GM19452 (cell line): ENCODE results near the gene LINGO4.

ENCODE experiments used
- ATAC-seq: cut with Tn5 transposase; IDR thresholded peaks from one replicate; pipeline ENCODE4 v1.9.1; 2021; ENCODE audit not compliant: unreplicated experiment

LINGO4 gene

DNA sequence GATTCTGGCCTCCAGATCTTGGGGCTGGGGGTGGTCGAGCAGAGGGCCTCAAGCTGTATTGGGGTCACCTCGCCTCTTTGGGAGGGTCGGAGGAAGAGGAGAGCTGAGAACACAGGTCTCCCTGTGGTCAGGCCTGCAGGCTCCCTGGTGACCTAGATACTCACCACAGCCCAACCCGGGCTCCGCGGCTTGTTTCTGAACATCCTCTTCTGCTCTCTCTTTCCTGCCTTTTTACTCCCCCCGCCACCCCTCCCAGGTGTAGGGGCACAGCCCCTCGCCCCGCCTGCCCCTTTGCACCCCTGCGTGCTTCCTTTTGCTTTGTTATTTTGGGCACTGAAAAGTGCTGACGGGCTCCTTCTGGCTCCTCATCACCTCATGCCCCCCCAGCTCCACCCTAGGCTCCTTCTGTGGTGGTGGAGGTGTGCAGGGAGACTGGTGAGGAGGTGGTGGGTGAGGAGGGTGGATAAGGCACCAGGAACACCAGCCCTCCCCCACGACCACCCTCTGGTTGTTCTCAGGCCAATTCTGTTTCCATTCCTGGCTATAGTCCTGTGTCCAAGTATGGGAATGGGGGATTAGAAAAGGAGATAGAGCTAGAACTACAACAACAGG lies 10.6 kb upstream of the LINGO4 start:
- no peak for ATAC-seq

- no peak for ATAC-seq
Measured at GRCh38 chr1:151814971-151815545, 9.8 kb upstream of the LINGO4 start.

- no peak for ATAC-seq
Measured at GRCh38 chr1:151814426-151814825, 9.2 kb upstream of the LINGO4 start.

- no peak for ATAC-seq
Measured at GRCh38 chr1:151813271-151813977, 8.2 kb upstream of the LINGO4 start.

- ATAC-seq = no peak
Measured at GRCh38 chr1:151811181-151811580, 6.0 kb upstream of the LINGO4 start.

DNA sequence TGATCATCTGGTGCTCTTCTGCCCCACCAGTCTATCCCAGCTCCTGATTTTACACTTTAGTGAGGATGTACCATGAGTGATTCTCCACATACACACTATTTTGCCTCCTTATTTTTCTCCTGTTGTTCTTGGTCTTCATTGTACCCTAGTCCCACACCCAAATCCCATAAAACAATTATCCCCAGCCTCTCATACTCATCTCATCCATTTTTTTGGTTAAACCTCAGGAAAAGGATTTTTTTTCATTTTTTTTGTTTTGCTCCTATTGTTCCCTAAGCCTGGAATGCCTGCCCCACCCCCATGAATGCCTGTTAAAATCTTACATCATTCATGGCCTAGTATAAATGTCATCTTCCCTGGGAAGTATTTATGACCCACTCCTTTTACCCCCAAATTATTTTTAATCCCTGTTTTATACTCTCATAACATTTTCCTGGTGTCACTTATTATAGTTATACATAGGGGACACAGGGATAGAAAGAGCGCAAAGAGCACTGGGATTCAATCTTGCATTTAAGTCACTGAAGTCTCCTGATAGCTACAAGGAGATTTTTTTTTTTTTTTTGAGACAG lies 4.9 kb upstream of the LINGO4 start:
- no peak for ATAC-seq

DNA sequence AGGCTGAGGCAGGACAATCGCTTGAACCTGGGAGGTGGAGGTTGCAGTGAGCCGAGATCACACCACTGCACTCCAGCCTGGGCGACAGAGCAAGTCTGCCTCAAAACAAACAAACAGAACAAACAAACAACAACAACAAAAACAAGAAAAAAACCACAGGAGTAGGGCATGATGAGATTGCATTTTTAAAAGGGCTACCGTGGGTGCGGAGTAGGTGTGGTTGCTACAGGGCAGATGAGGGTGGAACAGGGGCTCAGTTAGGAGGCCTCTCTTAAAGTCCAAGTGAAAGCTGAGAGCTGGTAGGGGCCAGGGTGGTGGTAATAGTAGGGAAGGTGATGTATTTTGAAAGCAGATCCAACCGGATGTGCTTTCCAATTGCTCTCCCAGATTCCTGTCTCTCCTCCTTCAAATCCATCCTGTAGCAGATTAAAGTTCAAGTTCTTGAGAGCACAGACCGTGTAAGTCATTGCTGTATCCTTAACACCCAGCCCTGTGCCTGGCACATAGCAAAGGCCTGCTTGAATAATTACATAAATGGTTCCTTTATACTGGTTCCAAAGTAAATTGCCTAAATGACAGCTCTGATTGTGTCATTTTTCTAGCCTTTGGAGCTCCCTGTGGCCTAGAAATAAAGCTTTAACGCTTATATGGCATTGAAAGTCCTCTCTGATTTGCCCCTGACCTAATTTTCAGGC lies 4.2 kb upstream of the LINGO4 start:
- no peak for ATAC-seq

GRCh38 chr1:151807766-151808165 lies 2.5 kb upstream of the LINGO4 start:
- ATAC-seq = no peak

- no peak for ATAC-seq
Measured at GRCh38 chr1:151807131-151807530, 1.9 kb upstream of the LINGO4 start.

DNA sequence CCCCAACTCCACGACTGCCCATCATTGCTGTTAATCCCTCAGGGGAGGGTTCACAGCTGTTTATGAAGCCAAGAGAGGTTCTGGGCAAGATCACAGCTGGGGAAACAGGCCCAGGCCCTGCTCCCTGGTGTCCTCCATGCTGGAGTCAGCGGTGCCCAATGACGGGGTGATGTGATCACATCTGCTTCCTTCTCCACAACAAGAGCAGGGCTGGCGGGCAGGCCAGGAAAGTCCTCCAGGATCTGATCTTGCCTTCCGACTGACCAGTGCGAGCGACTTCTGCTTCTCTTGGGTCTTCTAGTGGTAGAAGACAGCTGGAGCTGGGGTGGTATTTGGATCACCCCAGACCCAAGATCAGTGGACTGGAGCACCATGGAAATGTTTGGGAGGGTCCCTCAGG lies 951 bp upstream of the LINGO4 start:
- no peak for ATAC-seq

DNA sequence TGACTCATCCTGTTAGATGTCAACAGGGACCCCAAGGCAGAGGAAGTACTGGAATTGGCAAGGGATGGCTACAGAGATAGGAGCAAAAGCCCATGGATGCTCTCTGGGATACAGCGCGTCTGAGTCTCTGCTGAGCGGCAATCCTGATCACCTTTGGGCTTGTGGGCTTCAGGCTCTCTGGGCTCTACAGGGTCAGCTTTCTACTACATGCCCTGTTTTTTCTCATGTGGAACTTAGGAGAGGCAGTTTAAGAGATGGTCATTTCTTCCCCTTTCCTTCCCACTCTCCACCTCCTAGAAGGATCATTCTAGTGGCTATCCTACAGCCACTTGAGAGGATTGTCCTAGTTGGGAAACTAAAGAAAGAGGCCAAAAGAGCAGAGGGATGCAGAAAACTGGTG lies 1.3 kb downstream of the LINGO4 start:
- ATAC-seq = no peak

DNA sequence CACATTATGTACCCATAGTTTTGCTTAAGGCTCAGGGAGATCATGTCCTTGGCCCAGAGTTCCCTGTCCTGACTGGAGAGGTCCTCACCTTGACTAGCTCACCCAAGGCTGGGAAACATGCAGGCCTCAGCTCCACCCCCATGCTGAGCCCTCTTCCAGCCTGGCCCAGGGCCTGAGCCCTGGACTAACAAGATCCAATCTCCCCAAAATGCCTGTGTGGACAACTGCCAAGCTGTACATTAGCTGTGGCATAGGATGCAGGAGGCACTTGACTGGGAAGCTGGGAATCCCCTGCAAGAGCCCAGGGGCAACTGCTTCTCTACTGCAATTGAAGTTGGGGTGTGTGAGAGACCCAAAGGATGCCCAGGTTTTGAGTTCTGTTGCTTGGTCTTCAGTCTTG lies 2.1 kb downstream of the LINGO4 start:
- ATAC-seq = no peak

- no peak for ATAC-seq
Measured at GRCh38 chr1:151802372-151802771, 2.8 kb downstream of the LINGO4 start.

- no peak for ATAC-seq
Measured at GRCh38 chr1:151801846-151802245, 3.4 kb downstream of the LINGO4 start.

- no peak for ATAC-seq
Measured at GRCh38 chr1:151801310-151801820, 3.9 kb downstream of the LINGO4 start.

GRCh38 chr1:151800830-151801229 lies 4.4 kb downstream of the LINGO4 start:
- no peak for ATAC-seq

DNA sequence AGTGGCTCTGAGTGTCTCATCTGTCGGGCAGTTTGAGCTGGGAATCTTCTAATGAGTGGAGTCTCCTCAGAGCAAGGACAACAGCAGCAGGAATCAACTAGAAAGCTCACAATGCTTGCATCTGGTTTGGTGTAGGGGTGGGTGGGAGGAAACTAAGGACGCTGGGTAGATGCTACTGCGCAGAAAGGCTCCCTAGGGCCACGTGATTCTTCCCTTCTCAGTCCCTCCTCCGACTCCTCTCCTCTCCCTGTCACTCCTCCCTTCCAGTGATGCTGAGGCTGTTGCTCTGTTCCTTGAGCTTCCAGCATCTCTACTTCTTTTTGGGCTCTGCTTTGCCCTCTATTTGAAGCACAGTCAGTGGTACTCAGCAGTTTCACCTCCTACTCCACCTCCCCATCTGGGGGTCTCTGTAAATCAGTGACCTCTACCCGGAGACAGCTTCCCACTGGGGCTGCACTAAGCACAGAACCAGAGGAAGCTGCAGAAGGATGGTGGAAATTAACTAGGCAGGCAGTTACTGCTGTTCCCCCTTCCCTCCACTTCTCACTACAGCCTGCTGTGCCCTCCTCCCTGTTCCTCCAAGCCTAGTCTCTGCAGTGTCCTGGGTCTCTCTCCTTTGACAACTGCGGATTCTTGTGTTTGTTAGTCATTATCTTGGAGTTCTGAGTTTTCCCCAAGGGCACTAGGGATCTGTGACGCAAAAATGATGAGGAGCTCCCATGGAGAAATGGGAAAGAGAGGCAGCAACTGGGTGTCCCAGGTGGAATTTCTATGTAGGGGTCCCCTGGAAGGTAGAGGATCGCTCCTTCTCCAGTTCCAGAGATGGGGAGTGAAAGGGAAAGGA lies 5.8 kb downstream of the LINGO4 start:
- ATAC-seq = no peak

DNA sequence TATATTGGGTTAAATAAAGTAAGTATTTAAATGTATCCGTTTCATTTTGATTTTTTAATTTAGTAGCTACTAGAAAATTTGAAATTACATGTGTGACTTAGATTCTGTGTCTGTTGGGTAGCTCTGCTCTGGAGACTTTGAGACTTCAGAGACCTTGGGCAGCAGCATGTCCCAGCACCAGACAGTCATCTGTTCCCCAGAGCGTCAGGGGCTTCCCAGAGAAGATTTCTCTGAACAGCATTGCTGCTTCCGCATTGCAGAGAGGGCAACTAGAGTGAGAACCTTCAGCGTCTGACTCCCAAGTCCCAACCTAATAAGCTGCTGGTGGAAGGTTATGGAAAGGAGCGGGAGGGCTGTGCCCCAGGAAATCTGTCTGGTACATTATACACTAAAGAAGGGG lies 6.6 kb downstream of the LINGO4 start:
- no peak for ATAC-seq

- ATAC-seq = no peak
Measured at GRCh38 chr1:151790940-151791651, 14.1 kb downstream of the LINGO4 start.
